Transverse colon (tissue), 4 donors: ENCODE results near the gene PHKA2.

ENCODE experiments used
- POLR2AphosphoS5 ChIP-seq, 3 donors: sonication (generic); formaldehyde crosslinking; IDR thresholded peaks; one replicate each; pipeline ENCODE4 v1.6.1; 2016; ENCODE audit warnings: antibody characterized with exemption in 3 of 3
- TF ChIP-seq, protein P1 (sequence below), 5 experiments: fragments of 200-600 bp in 3 of 5; fragments of 450-650 bp in 2 of 5; sonication (generic) in 3 of 5; IDR thresholded peaks; 1 replicate in 2 of 5; 2 replicates in 3 of 5; pipeline ENCODE4 v1.5.1; 2016 to 2017; ENCODE audit warnings: antibody characterized with exemption in 5 of 5, inconsistent platforms in 3 of 5, mild to moderate bottlenecking in 2 of 5, moderate library complexity in 1 of 5

DNA sequence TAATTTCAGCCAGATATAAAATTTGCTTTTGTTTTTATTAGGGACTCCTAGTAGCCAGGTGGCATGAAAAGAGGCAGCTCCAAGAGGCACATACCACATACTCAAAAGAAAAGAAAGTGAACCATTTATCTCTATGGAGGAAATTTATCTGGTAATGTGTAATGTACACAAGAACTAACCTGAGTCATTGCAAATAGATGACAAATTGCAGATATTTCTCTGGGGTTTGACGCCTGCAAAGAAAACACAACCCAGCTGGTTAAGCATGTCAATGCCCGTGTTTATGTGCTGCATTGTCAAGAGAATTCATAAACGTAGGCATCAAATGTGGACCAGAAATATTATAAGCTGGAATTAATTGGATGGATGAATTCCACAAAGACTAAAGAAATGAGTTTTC lies 46.9 kb upstream of the PHKA2 start:
- TF ChIP-seq POLR2AphosphoS5 (IDR thresholded peaks at IDR 0.05) = no peak
- TF ChIP-seq, protein P1, sequence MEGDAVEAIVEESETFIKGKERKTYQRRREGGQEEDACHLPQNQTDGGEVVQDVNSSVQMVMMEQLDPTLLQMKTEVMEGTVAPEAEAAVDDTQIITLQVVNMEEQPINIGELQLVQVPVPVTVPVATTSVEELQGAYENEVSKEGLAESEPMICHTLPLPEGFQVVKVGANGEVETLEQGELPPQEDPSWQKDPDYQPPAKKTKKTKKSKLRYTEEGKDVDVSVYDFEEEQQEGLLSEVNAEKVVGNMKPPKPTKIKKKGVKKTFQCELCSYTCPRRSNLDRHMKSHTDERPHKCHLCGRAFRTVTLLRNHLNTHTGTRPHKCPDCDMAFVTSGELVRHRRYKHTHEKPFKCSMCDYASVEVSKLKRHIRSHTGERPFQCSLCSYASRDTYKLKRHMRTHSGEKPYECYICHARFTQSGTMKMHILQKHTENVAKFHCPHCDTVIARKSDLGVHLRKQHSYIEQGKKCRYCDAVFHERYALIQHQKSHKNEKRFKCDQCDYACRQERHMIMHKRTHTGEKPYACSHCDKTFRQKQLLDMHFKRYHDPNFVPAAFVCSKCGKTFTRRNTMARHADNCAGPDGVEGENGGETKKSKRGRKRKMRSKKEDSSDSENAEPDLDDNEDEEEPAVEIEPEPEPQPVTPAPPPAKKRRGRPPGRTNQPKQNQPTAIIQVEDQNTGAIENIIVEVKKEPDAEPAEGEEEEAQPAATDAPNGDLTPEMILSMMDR (IDR thresholded peaks at IDR 0.05) = no peak
